ENCODE measurements around the gene SAMD4A.

The SAMD4A gene

GRCh38 chr14:54706769-54707168, 139.8 kb downstream of the SAMD4A start:
- no peak for DNase-seq (ENCODE audit: low read depth)

GRCh38 chr14:54708161-54708560, 141.2 kb downstream of the SAMD4A start:
- DNase-seq (ENCODE audit: low read depth): no peak

- no peak for DNase-seq (ENCODE audit: low read depth)
Measured at GRCh38 chr14:54708982-54709381, 142.1 kb downstream of the SAMD4A start.

GRCh38 chr14:54709444-54709843, 142.5 kb downstream of the SAMD4A start:
- DNase-seq (ENCODE audit: low read depth): no peak

- no peak for DNase-seq (ENCODE audit: low read depth)
Measured at GRCh38 chr14:54709867-54710266, 142.9 kb downstream of the SAMD4A start.

GRCh38 chr14:54711312-54711711, 144.4 kb downstream of the SAMD4A start:
- DNase-seq (ENCODE audit: low read depth): no peak

- DNase-seq (ENCODE audit: low read depth): no peak
Measured at GRCh38 chr14:54711812-54712464, 145.0 kb downstream of the SAMD4A start.

GRCh38 chr14:54712465-54713200, 145.7 kb downstream of the SAMD4A start:
- no peak for DNase-seq (ENCODE audit: low read depth)

- DNase-seq (ENCODE audit: low read depth): no peak
Measured at GRCh38 chr14:54713379-54713778, 146.5 kb downstream of the SAMD4A start.

GRCh38 chr14:54715239-54715638, 148.3 kb downstream of the SAMD4A start:
- DNase-seq (ENCODE audit: low read depth): no peak

- no peak for DNase-seq (ENCODE audit: low read depth)
Measured at GRCh38 chr14:54715811-54716210, 148.9 kb downstream of the SAMD4A start.

GRCh38 chr14:54716862-54717261, 149.9 kb downstream of the SAMD4A start:
- no peak for DNase-seq (ENCODE audit: low read depth)

GRCh38 chr14:54718046-54718445, 151.1 kb downstream of the SAMD4A start:
- DNase-seq (ENCODE audit: low read depth): no peak

GRCh38 chr14:54719406-54719805, 152.5 kb downstream of the SAMD4A start:
- no peak for DNase-seq (ENCODE audit: low read depth)

GRCh38 chr14:54722791-54723432, 156.0 kb downstream of the SAMD4A start:
- no peak for DNase-seq (ENCODE audit: low read depth)

GRCh38 chr14:54724123-54724522, 157.2 kb downstream of the SAMD4A start:
- DNase-seq (ENCODE audit: low read depth): no peak

- no peak for DNase-seq (ENCODE audit: low read depth)
Measured at GRCh38 chr14:54724676-54725325, 157.9 kb downstream of the SAMD4A start.

- no peak for DNase-seq (ENCODE audit: low read depth)
Measured at GRCh38 chr14:54725998-54726397, 159.1 kb downstream of the SAMD4A start.

- DNase-seq (ENCODE audit: low read depth): no peak
Measured at GRCh38 chr14:54727929-54728328, 161.0 kb downstream of the SAMD4A start.

- DNase-seq (ENCODE audit: low read depth): no peak
Measured at GRCh38 chr14:54728700-54729527, 162.0 kb downstream of the SAMD4A start.

- DNase-seq (ENCODE audit: low read depth): peak; percentile 37
Measured at GRCh38 chr14:54730156-54730961, 163.4 kb downstream of the SAMD4A start.

Data from activated T-cell treated with anti-CD3 and anti-CD28 coated beads for 24 hours (primary cell).